ENCODE results near the gene DMTF1. TPM values are rescaled to one million over a fixed set of nuclear protein-coding genes. Genes with fewer than 3 reads are reported as not detected.

Gene DMTF1
- total and polyA plus RNA-seq, 9 donors = 38.2 to 107 (median 78.3) TPM

DNA sequence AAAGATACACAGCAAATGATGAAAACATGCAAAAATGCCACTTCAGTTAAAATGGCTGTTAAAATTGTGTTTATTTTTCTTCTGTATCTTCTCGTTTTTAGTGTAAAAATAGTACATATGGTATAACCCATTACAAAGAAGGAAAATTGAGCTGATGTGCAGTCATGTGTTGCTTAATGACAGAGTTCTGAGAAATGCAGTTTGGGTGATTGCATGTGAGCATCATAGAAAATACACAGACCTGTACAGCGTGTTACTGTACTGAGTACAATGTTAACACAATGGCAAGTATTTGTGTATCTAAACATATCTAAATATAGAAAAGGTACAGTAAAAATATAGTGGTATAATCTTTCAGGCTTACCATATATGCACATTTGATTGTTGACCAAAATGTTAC, 7.3 kb downstream of the DMTF1 start:
- intact Hi-C loops (cut with DNase I) = loop anchor here in 1 of 4 donors (10.0 kb wide), 1 partner anchor 55 kb away; the partner anchor contains the start of gene TMEM243
- Histone ChIP-seq H3K27ac (no peak overlapping the region), H3K4me1 (ENCODE audit: insufficient read depth) (no peaks in the 10 kb centered on the region), H3K4me3 (no peak overlapping the region), H3K36me3 (no peaks in the 10 kb centered on the region), H3K27me3 (no peaks in the 10 kb centered on the region), H3K9me3 (no peaks in the 10 kb centered on the region)
- TF ChIP-seq, protein P1, sequence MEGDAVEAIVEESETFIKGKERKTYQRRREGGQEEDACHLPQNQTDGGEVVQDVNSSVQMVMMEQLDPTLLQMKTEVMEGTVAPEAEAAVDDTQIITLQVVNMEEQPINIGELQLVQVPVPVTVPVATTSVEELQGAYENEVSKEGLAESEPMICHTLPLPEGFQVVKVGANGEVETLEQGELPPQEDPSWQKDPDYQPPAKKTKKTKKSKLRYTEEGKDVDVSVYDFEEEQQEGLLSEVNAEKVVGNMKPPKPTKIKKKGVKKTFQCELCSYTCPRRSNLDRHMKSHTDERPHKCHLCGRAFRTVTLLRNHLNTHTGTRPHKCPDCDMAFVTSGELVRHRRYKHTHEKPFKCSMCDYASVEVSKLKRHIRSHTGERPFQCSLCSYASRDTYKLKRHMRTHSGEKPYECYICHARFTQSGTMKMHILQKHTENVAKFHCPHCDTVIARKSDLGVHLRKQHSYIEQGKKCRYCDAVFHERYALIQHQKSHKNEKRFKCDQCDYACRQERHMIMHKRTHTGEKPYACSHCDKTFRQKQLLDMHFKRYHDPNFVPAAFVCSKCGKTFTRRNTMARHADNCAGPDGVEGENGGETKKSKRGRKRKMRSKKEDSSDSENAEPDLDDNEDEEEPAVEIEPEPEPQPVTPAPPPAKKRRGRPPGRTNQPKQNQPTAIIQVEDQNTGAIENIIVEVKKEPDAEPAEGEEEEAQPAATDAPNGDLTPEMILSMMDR (IDR thresholded peaks at IDR 0.05) = no peak
- no peak for TF ChIP-seq EP300 (IDR thresholded peaks at IDR 0.05)
- no peak for TF ChIP-seq POLR2A (IDR thresholded peaks at IDR 0.05)
- 54 to 58% (median 58%) methylated on average over 2 of the region's 2 CpGs for WGBS, 3 donors
- DNase-seq = no peak

- no peak overlapping the region for H3K27ac ChIP-seq
- WGBS, 3 donors = 80 to 87% (median 81%) methylated on average over 2 of the region's 2 CpGs
- no peak for DNase-seq
- H3K4me1 ChIP-seq (ENCODE audit: insufficient read depth) = no peaks in the 10 kb centered on the region
- H3K27me3 ChIP-seq = no peaks in the 10 kb centered on the region
- no peaks in the 10 kb centered on the region for H3K9me3 ChIP-seq
- intact Hi-C loops (cut with DNase I) = no loop called here
- H3K4me3 ChIP-seq = no peak overlapping the region
- TF ChIP-seq EP300 (IDR thresholded peaks at IDR 0.05) (no peak), POLR2A (IDR thresholded peaks at IDR 0.05) (no peak)
- TF ChIP-seq, protein P1 (IDR thresholded peaks at IDR 0.05) = no peak
- H3K36me3 ChIP-seq = no peaks in the 10 kb centered on the region
Observed at GRCh38 chr7:87164433-87164832, 12.2 kb downstream of the DMTF1 start.

DNA sequence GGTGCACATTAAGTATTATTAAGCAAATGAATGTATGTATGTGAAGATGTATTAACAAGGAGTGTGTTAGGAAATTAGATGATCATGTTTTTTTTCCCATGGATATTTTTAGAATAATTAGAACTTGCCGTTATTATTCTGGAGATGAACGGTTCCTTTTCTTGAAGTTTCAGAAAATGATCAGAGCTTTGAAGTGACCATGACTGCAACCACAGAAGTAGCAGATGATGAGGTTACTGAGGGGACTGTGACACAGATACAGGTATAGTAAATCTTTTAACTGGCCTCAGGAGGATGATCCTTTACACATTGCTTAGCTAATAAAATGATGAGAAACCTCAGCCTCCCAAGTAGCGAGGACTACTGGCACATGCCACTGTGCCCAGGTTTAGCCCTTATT, 18.6 kb downstream of the DMTF1 start:
- H3K36me3 ChIP-seq = no peaks in the 10 kb centered on the region
- 89 to 91% (median 90%) methylated on average over 3 of the region's 3 CpGs for WGBS, 3 donors
- no peak for DNase-seq
- intact Hi-C loops (cut with DNase I) = no loop called here
- no peak overlapping the region for H3K27ac ChIP-seq
- H3K9me3 ChIP-seq = no peaks in the 10 kb centered on the region
- no peaks in the 10 kb centered on the region for H3K27me3 ChIP-seq
- no peak overlapping the region for H3K4me3 ChIP-seq
- no peaks in the 10 kb centered on the region for H3K4me1 ChIP-seq (ENCODE audit: insufficient read depth)
- TF ChIP-seq POLR2A (IDR thresholded peaks at IDR 0.05) = no peak
- no peak for TF ChIP-seq EP300 (IDR thresholded peaks at IDR 0.05)
- TF ChIP-seq, protein P1 (IDR thresholded peaks at IDR 0.05) = no peak

GRCh38 chr7:87171282-87171934, 19.2 kb downstream of the DMTF1 start:
- no peak overlapping the region for H3K27ac ChIP-seq
- H3K27me3 ChIP-seq = no peaks in the 10 kb centered on the region
- no peak for DNase-seq
- H3K4me1 ChIP-seq (ENCODE audit: insufficient read depth) = no peaks in the 10 kb centered on the region
- H3K9me3 ChIP-seq = no peaks in the 10 kb centered on the region
- no peaks in the 10 kb centered on the region for H3K36me3 ChIP-seq
- intact Hi-C loops (cut with DNase I) = no loop called here
- H3K4me3 ChIP-seq = no peak overlapping the region
- TF ChIP-seq EP300 (IDR thresholded peaks at IDR 0.05) (no peak), POLR2A (IDR thresholded peaks at IDR 0.05) (no peak)
- TF ChIP-seq, protein P1 (IDR thresholded peaks at IDR 0.05) = no peak
